ENCODE data around the gene EDC4.

GRCh38 chr16:67842509-67843342, 30.1 kb upstream of the EDC4 start:
- TF ChIP-seq CTCF (IDR thresholded peaks at IDR 0.05) (peak in 1 of 3 donors; percentile 18), POLR2A (IDR thresholded peaks at IDR 0.05) (no peak), EP300 (IDR thresholded peaks at IDR 0.05) (no peak)

All from ovary (tissue), 3 donors.